SHP77 treated with DMSO at 0.1 percent for 48 hours (cell line): Measurements from ENCODE around the gene CA12.
"Not testable (repeated sequence)": the region's sequence is repeated elsewhere in the genome, so short reads cannot be mapped to it uniquely, and the experiment has no call there.

Experiments
- DNase-seq: peaks from one replicate; lab custom pipeline; 2025; lab: John Stamatoyannopoulos, UW

CA12 gene

GRCh38 chr15:63335543-63336240 is 46.0 kb downstream of the CA12 start:
- no peak for DNase-seq

- DNase-seq, result no peak
Measured at GRCh38 chr15:63334821-63335220, 46.8 kb downstream of the CA12 start.

GRCh38 chr15:63332367-63333124 is 49.1 kb downstream of the CA12 start:
- DNase-seq, result no peak

GRCh38 chr15:63331456-63331855 is 50.2 kb downstream of the CA12 start:
- DNase-seq, result no peak

- DNase-seq, result no peak
Measured at GRCh38 chr15:63330926-63331325, 50.7 kb downstream of the CA12 start.

- no peak for DNase-seq
Measured at GRCh38 chr15:63329567-63330350, 51.9 kb downstream of the CA12 start.

GRCh38 chr15:63327648-63328421 is 53.8 kb downstream of the CA12 start:
- DNase-seq, result no peak

- DNase-seq, result no peak
Measured at GRCh38 chr15:63324770-63325169, 56.9 kb downstream of the CA12 start.

- DNase-seq, result no peak
Measured at GRCh38 chr15:63323798-63324563, 57.7 kb downstream of the CA12 start.

- no peak for DNase-seq
Measured at GRCh38 chr15:63322541-63322940, 59.1 kb downstream of the CA12 start.

GRCh38 chr15:63321462-63321861 is 60.2 kb downstream of the CA12 start:
- DNase-seq, result no peak

- not testable (repeated sequence) for DNase-seq
Measured at GRCh38 chr15:63320981-63321380, 60.7 kb downstream of the CA12 start.

GRCh38 chr15:63320446-63320845 is 61.2 kb downstream of the CA12 start:
- not testable (repeated sequence) for DNase-seq

- no peak for DNase-seq
Measured at GRCh38 chr15:63319065-63319464, 62.6 kb downstream of the CA12 start.

- no peak for DNase-seq
Measured at GRCh38 chr15:63318344-63318743, 63.3 kb downstream of the CA12 start.

GRCh38 chr15:63314409-63314808 is 67.2 kb downstream of the CA12 start:
- DNase-seq, result no peak

GRCh38 chr15:63313825-63314224 is 67.8 kb downstream of the CA12 start:
- DNase-seq, result no peak

GRCh38 chr15:63312286-63312685 is 69.4 kb downstream of the CA12 start:
- DNase-seq, result no peak

GRCh38 chr15:63310646-63311045 is 71.0 kb downstream of the CA12 start:
- DNase-seq, result no peak

GRCh38 chr15:63308947-63309346 is 72.7 kb downstream of the CA12 start:
- no peak for DNase-seq

- DNase-seq, result no peak
Measured at GRCh38 chr15:63308491-63308890, 73.2 kb downstream of the CA12 start.
